Measurements from ENCODE around the gene CCAR1.
A peak's percentile ranks its signal among the peaks of the same experiment; 100 is the strongest.
"Not testable (repeated sequence)": the region's sequence is repeated elsewhere in the genome, so short reads cannot be mapped to it uniquely, and the experiment has no call there.

The CCAR1 gene, protein sequence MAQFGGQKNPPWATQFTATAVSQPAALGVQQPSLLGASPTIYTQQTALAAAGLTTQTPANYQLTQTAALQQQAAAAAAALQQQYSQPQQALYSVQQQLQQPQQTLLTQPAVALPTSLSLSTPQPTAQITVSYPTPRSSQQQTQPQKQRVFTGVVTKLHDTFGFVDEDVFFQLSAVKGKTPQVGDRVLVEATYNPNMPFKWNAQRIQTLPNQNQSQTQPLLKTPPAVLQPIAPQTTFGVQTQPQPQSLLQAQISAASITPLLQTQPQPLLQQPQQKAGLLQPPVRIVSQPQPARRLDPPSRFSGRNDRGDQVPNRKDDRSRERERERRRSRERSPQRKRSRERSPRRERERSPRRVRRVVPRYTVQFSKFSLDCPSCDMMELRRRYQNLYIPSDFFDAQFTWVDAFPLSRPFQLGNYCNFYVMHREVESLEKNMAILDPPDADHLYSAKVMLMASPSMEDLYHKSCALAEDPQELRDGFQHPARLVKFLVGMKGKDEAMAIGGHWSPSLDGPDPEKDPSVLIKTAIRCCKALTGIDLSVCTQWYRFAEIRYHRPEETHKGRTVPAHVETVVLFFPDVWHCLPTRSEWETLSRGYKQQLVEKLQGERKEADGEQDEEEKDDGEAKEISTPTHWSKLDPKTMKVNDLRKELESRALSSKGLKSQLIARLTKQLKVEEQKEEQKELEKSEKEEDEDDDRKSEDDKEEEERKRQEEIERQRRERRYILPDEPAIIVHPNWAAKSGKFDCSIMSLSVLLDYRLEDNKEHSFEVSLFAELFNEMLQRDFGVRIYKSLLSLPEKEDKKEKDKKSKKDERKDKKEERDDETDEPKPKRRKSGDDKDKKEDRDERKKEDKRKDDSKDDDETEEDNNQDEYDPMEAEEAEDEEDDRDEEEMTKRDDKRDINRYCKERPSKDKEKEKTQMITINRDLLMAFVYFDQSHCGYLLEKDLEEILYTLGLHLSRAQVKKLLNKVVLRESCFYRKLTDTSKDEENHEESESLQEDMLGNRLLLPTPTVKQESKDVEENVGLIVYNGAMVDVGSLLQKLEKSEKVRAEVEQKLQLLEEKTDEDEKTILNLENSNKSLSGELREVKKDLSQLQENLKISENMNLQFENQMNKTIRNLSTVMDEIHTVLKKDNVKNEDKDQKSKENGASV

DNA sequence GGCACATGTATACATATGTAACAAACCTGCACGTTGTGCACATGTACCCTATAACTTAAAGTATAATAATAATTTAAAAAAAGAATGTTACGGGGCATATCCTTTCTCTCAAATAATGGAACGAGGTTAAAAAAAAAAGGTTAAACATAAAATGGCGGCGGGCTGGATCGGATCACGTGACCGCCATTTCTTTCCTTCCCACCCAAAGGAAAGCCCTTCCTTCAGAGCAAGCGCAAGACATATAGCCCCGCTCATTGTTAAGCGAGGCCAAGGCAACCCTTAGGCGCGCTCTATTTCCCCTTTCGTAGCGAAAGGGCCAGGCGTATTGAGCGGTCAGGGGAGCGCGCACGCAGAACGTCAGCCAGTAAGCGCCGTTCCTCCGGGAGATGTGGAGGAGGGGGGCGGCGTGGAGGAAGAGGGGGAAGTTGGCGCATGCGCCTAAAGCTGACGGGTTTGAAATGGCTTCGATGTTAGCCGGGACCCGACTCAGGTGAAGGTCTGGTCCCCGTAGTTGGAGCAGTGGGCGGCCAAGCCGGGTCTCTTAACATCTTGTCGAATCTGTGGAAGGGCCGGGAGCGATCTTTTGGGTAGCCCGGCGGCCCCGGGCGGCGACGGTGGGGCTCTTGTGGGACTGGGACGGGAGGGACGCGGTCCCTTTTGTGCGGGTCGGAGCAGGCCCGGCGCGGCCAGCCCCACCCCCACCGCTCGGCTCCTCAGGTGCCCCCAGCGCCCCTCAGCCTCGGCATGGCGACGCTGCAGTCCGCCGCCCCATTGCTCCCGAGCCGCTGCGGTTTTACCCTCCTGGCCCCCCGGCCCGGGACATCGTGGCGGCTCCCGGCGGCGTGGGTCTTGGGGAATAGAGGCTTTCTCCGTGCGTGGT lies at the start of gene CCAR1:
CCAR1 (plus strand) TSS at position 447 of the 880 bp plus-strand sequence. CDS start 1,266 bp downstream, outside the sequence.
- peak; percentile 90 to 95 for DNase-seq

DNA sequence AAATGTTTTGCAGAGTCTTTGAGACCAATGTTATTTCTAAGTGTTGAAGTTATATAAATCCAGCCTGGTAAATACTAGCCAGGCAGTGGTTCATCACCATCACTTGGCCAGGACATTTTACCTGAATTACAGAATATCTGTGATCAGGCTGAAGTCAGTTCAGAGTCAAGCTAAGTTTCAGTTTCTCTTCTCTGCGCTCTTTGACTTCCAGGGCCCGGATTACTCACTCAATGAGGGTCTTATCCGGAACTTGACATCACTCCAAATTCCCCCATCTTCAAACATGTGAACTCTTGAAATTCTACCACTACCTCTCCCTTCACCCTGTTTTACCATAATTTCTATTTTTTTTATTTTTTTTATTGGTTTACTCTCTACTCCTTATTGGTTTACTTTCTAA lies 36.6 kb upstream of the CCAR1 start:
- DNase-seq = no peak

DNA sequence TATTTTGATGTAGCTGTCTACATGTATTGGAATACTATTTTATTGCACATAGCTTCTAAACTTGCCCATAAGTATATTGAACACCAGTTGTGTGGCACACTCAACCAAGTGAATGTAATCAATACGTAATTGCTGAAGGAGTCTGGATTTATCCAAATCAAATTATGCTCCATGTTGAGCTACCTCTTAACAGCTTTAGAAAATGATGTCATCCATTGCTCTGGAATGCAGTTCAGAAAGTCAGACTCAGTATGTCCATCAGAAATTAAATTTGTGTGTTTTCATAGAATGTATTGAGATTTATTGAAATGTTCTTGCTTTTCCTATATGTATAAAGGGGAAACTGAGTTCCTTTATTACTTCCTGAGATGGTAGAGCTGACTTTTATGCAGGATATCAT lies 25.0 kb upstream of the CCAR1 start:
- DNase-seq = no peak

DNA sequence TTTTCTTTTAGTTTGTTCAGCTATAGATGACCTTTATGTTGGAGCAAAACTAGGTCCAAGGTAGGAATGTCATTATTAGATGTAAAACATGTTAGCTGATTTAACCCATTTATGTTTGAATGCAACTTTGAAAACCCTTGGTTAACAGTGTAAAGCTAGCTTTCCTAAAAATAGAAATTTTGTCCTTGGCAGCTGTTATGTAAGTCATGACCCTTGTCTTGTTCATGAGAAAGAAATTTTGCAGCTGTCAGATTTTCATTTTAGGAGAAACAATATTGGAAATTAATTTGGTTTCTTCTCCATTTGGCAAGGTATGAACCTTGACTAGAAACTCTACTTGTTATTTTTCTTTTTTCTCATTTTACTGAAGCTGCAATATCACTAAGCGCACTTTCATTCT lies 23.9 kb upstream of the CCAR1 start:
- no peak for DNase-seq

DNA sequence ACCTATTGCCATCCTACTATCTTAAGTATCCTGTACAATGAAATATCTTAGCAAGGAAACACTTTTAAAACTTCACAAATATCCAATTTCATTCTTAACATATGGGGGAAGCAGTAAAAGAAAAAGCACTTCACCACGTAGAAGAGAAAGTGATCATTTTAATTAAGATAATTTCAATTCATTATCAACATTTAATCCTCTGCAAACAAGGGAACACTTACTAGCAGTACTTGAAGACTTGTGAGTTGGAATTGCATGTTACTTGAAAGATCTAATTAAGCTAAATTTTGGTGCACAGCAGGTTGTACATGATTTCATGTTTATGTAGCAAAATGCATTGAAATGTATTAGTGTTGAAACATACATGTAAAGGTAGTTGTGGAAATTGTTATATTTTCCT lies 20.8 kb upstream of the CCAR1 start:
- no peak for DNase-seq

DNA sequence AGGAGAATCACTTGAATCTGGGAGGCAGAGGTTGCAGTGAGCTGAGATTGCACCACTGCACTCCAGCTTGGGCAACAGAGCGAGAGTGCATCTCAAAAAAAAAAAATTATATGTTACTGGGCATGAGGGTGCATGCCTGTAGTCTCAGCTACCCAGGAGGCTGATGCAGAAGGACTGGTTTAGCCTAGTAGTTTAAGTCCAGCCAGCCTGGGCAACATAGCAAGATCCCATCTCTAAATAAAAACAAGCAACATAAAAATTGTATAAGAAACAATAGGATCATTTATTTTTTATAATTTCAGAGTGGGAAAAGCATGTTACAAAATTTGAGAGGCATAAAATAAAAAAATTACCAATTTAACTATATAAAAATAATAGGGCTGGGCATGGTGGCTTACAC lies 15.5 kb upstream of the CCAR1 start:
- DNase-seq = no peak

DNA sequence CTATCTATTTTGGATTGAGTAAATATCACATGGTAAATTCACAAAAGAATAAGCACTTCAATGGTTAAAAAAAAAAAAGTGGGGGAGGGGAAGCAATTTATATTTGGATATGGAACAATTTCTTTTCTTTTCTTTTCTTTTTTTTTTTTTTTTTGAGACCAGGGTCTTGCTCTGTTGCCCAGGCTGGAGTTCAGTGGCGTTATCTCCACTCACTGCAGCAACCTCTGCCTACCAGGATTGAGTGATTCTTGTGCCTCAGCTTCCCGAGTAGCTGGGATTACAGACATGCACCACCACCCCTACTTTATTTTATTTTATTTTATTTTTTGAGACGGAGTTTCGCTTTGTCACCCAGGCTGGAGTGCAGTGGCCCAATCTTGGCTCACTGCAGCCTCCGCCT lies 12.1 kb upstream of the CCAR1 start:
- not testable (repeated sequence) for DNase-seq

DNA sequence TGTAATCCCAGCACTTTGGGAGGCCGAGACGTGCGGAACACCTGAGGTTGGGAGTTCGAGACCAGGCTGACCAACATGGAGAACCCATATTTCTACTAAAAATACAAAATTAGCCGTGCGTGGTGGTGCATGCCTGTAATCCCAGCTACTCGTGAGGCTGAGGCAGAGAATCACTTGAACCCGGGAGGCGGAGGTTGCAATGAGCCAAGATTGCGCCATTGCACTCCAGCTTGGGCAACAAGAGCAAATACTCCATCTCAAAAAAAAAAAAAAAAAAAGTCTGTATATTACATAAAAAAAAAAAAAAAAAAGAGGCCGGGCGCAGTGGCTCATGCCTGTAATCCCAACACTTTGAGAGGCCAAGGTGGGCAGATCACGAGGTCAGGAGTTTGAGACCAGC lies 8.0 kb upstream of the CCAR1 start:
- DNase-seq = not testable (repeated sequence)

DNA sequence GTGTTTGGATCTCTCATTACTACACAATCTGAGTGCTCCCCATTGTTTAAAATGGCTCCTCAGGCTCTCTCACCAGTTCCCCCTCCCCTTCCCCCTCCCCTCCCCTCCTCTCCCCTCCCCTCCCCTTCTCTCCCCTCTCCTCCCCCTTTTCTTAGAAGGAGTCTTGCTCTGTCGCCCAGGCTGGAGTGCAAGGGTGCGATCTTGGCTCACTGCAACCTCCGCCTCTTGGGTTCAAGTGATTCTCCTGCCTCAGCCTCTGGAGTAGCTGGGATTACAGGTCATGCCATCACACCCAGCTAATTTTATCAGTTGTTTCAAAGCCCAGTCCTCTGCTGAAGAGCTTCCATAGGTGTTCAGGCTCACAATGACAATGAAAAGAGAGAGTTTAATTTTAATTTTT lies 3.6 kb upstream of the CCAR1 start:
- no peak for DNase-seq

DNA sequence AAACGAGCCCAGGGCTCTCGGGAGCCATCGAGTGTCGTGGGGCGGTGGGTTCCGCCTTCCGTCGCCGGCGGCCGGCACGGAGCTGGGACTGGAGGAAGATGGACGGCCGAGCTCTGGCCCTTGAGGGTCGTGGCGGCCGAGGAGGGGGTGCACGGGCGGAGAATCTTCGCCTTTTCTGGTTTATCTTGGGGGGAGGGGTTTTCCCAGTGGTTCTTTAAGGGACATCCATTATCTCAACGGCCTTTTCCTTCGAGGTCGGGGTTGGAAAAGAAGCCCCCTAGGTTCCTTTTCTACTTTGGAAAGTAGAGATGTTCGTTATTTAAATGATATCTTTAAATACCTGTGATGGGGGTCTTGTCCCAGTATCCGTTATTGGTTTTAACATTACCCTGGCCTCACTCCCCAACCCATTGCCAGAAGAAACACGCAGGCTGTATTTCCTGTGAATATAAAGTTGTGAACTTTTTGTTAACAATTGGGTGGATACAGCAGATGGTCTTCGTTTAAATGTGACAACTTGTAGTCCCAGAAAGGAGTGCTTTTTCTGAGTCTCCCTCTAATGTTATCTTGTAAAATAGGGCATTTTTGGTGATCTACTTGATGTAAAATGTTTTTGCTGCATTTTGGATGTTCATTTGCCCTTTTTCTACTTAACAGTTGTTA lies 765 bp downstream of the CCAR1 start:
- DNase-seq = no peak

DNA sequence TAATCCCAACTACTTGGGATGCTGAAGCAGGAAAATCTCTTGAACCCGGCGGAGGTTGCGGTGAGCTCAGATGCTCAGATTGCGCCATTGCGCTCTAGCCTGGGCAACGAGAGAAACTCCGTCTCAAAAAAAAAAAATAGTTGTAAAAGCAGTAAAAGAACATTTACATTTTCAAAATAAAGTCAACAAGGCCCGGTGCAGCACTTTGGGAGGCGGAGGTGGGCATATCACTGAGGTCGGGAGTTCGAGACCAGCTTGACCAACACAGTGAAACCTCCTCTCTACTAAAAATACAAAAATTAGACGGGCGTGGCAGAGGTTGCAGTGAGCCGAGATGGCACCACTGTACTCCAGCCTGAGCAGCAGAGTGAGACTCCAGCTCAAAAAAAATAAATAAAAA lies 4.0 kb downstream of the CCAR1 start:
- DNase-seq = no peak

DNA sequence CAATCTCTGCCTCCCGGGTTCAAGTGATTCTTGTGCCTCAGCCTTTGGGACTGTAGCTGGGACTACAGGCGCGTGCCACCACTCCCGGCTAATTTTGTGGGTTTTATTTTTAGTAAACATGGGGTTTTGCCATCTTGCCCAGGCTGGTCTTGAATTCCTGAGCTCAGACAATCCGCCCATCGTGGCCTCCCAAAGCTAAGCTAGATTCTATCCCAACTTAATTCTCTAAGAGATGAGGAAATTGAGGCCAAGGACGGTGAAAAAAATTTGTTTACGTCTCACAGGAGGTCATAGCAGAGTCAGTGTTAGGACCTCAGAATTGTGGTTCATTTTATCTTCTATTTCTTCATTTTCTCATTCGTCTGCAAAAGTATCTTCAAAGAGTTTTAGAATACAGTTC lies 6.1 kb downstream of the CCAR1 start:
- no peak for DNase-seq

DNA sequence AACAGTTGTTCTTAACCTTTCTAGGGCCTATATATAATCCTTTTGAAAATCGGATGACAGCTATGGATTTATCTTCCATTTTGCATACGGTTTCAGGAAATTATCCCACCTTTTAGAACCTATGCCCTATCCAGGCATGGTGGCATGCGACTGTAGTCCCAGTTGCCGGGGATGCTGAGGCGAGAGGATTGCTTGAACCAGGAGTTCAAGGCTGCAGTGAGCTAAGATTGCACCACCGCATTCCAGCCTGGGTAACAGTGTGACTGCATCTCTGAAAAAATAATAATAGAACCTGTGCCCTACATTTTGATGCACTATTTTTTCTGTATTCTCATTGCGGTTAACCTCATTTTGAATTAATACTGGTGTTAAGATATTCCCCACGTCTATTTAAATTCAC lies 11.6 kb downstream of the CCAR1 start:
- DNase-seq = no peak

DNA sequence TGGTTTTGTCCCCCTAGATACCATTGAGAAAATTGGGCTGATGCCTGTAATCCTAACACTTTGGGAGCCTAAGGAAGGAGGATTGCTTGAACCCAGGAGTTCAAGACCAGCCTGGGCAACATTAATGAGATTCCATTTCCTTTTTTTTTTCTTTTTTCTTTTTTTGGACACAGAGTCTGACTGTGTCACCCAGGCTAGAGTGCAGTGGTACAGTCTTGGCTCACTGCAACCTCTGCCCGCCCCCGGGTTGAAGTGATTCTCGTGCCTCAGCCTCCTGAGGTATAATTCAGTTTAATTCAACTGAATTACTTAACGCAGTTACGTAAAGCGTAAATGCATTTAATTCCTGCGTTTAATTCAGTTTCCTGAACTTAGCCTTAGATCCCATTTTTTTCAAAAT lies 13.3 kb downstream of the CCAR1 start:
- no peak for DNase-seq

DNA sequence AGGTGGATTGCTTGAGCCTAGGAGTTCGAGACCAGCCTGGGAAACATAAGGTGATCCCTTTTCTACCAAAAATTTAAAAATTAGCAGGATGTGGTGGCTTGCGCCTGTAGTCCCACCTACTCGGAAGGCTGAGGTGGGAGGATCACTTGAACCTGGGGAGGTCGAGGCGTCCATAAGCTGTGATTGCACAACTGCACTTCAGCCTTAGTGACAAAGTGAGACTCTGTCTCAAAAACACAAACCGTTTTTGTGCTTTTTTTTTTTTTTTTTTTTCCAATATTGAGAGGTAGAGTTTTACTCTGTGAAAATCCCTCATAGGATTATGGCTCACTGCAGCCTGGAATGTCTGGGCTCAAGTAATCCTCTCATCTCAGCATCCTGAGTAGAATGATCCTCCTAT lies 14.1 kb downstream of the CCAR1 start:
- no peak for DNase-seq

DNA sequence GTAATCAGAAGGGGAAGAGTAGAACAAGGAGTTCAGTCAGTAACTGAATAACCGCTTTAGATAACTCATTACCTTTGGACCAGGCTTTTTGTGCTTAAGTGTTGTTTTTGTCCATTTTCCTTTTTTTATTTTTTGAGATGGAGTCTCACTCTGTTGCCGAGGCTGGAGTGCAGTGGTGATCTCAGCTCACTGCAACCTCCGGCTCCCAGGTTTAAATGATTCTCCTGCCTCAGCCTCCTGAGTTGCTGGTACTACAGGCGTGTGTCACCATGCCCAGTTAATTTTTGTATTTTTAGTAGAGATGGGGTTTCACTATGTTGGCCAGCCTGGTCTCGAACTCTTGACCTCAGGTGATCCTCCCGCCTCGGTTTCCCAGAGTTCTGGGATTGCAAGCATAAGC lies 14.7 kb downstream of the CCAR1 start:
- not testable (repeated sequence) for DNase-seq

DNA sequence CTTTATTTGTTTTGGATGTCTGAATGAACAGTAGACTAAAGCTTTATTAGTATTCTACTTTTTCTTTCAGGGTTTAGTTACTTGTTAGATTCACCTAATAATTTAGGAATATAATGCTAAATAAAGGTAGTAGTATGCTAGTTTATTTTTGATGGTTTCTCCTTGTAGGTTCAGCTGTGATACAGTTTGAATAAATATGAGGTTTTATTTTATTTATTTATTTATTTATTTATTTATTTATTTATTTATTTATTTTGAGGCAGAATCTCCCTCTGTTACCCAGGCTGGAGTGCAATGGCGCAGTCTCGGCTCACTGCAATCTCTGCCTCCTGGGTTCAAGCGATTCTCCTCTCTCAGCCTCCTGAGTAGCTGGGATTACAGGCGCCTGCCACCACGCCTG lies 19.6 kb downstream of the CCAR1 start:
- DNase-seq = not testable (repeated sequence)

DNA sequence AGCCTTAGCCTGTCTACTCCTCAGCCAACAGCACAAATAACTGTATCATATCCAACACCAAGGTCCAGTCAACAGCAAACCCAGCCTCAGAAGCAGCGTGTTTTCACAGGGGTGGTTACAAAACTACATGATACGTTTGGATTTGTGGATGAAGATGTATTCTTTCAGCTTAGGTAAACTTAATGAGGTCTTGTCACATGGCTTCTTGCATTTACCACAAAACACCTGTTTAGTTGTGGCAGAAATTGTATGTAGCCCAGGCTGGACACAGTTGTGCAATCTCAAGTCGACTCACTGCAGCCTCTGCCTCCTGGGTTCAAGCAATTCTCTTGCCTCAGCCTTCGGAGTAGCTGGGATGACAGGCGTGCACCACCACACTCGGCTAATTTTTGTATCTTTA lies 21.4 kb downstream of the CCAR1 start:
- DNase-seq = no peak

DNA sequence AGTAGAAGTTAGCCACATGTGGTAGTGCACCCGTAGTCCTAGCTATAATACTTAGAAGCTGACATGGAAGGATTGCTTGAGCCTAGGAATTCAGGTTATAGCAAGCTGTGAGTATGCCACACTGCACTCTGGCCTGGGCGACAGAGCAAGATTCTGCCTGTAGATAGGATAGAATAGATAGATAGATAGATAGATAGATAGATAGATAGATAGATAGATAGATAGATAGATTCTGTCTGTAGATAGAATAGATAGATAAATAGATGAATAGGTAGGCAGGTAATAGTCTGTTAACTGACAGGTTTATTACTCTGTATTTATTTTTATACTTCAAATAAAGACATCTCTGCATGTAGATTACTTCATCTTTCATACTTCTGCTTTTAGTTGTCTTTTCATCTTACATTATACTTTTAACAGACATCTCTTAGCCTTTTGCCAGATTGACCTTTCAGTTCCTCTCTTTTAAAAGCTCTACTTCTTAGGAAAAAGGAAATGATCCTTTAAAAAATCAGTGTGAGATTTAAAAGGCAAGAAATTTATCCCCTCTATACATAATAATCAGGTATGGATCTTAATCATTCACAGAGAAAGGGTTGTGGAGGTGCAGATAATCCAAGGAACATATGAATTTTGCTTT lies 31.8 kb downstream of the CCAR1 start:
- no peak for DNase-seq

DNA sequence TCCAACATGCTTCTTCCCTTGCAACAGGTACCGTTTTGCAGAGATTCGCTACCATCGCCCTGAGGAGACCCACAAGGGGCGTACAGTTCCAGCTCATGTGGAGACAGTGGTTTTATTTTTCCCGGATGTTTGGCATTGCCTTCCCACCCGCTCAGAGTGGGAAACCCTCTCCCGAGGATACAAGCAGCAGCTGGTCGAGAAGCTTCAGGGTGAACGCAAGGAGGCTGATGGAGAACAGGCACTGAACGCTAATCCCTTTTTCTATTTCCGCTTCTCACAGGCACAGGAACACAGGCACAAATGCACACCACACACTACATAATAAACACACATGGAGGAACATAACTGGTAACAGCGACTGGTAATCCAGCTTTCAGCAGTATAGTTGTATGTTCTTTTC lies 35.2 kb downstream of the CCAR1 start:
- DNase-seq = no peak

DNA sequence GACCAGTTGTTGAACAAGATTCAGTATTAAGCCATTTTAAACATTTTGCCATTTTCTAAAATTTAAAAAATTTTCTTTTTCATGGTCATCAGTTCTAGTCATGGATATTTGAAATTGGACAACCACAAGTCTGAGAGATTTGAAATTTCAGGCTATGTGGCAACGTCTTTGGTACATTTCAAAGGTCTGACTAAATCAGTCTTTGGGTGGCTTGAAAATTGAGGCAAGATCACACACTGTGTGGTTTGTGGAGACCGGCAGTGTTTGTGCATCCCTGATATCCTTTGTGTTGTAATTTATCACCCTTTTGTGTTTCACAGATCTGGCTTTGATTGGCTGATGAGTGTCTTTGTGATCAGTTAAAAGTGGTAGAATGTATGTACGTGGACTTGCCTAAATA lies 35.7 kb downstream of the CCAR1 start:
- DNase-seq = no peak

Measured in NCI-H1930 (cell line).